BE2C (cell line): ENCODE data around the gene BNIP2.

ENCODE experiments used
- DNase-seq: peaks from one replicate; pipeline ENCODE4 v3.0.0-alpha.2; 2020
- H3K27me3 ChIP-seq: fragments of 250-450 bp; sonication (Bioruptor Pico); 2 replicates; pipeline ENCODE4 v1.5.1; 2020; ENCODE audit warnings: mild to moderate bottlenecking
- H3K36me3 ChIP-seq: fragments of 250-450 bp; sonication (Bioruptor Pico); 2 replicates; pipeline ENCODE4 v1.5.1; 2020; ENCODE audit warnings: mild to moderate bottlenecking
- H3K4me1 ChIP-seq: fragments of 250-450 bp; sonication (Bioruptor Pico); 2 replicates; pipeline ENCODE4 v1.5.1; 2020
- H3K4me3 ChIP-seq: 2 replicates; pipeline ENCODE4 v1.5.1; 2011; ENCODE audit warnings: low read depth, low read length
- H3K9me3 ChIP-seq: fragments of 250-450 bp; sonication (Bioruptor Pico); 2 replicates; pipeline ENCODE4 v1.5.1; 2020
- TF ChIP-seq, protein P1 (sequence below): IDR thresholded peaks from 2 replicates; pipeline ENCODE4 v1.5.1; 2012; ENCODE audit warnings: mild to moderate bottlenecking, low read depth, low read length

Gene BNIP2

DNA sequence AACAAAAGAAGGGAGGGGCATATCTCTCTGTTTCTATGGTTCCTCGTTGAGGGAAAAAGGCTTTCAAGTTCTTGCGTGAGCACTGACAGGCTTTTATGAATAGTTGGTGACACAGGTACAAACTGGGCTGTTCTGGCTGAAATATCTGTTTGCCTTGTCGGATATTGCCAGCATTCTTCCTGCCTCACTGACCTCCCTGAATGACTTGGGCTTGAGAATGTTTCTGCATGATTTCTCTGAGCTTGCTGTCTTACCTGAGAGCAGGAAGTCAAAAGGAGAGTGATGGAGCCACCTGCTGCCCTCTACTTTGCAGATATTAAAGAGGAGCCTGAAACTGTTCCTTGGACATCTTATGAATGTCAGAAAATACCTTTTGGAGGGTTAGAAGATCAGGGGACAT lies 72.7 kb downstream of the BNIP2 start:
- Histone ChIP-seq H3K9me3 (no peaks in the 10 kb centered on the region; the same call in 1 of the 2 replicates), H3K27me3 (peaks cover 25% of the 10 kb centered on the region), H3K4me1 (peaks cover 3% of the 10 kb centered on the region; the same call in 1 of the 2 replicates), H3K4me3 (no peak overlapping the region), H3K36me3 (no peaks in the 10 kb centered on the region)
- TF ChIP-seq, protein P1, sequence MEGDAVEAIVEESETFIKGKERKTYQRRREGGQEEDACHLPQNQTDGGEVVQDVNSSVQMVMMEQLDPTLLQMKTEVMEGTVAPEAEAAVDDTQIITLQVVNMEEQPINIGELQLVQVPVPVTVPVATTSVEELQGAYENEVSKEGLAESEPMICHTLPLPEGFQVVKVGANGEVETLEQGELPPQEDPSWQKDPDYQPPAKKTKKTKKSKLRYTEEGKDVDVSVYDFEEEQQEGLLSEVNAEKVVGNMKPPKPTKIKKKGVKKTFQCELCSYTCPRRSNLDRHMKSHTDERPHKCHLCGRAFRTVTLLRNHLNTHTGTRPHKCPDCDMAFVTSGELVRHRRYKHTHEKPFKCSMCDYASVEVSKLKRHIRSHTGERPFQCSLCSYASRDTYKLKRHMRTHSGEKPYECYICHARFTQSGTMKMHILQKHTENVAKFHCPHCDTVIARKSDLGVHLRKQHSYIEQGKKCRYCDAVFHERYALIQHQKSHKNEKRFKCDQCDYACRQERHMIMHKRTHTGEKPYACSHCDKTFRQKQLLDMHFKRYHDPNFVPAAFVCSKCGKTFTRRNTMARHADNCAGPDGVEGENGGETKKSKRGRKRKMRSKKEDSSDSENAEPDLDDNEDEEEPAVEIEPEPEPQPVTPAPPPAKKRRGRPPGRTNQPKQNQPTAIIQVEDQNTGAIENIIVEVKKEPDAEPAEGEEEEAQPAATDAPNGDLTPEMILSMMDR: no peak
- DNase-seq: no peak

- Histone ChIP-seq H3K4me1 (peaks cover 3% of the 10 kb centered on the region; the same call in 1 of the 2 replicates), H3K9me3 (no peaks in the 10 kb centered on the region; the same call in 1 of the 2 replicates), H3K36me3 (no peaks in the 10 kb centered on the region), H3K27me3 (peaks cover 25% of the 10 kb centered on the region), H3K4me3 (no peak overlapping the region)
- DNase-seq: no peak
- TF ChIP-seq, protein P1: no peak
Observed at GRCh38 chr15:59615661-59616060, 73.5 kb downstream of the BNIP2 start.

DNA sequence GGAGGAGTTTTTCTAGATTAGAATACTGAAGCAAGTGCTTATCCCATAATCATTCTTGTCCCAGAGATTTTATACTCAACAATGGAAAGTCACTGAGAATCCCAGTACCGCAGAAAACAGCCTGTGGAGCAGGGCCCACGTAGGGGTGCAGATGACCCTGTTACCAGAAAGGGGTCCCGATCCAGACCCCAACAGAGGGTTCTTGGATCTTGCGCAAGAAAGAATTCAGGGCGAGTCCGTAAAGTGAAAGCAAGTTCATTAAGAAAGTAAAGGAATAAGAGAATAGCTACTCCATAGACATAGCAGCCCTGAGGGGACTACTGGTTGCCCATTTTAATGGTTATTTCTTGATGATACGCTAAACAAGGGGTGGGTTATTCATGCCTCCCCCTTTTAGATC lies 75.0 kb downstream of the BNIP2 start:
- peaks cover 30% of the 10 kb centered on the region for H3K27me3 ChIP-seq

GRCh38 chr15:59611276-59612260 lies 77.6 kb downstream of the BNIP2 start, which contains the start of gene GCNT3:
TSS of gene GCNT3 (plus strand) at chr15:59611783. CDS start at chr15:59618239, 6,456 bp downstream.
- Histone ChIP-seq H3K27me3 (peaks cover 23% of the 10 kb centered on the region), H3K9me3 (no peaks in the 10 kb centered on the region; the same call in 1 of the 2 replicates), H3K36me3 (no peaks in the 10 kb centered on the region), H3K4me1 (peaks cover 3% of the 10 kb centered on the region; the same call in 1 of the 2 replicates), H3K4me3 (no peak within 1 kb of the TSS)
- TF ChIP-seq, protein P1: no peak
- DNase-seq: no peak

More for the DNA sequence above, 75.0 kb downstream of the BNIP2 start:
- H3K36me3 ChIP-seq: no peaks in the 10 kb centered on the region
- no peak overlapping the region for H3K4me3 ChIP-seq
- H3K9me3 ChIP-seq: no peaks in the 10 kb centered on the region; the same call in 1 of the 2 replicates
- H3K4me1 ChIP-seq: peaks cover 3% of the 10 kb centered on the region; the same call in 1 of the 2 replicates
- no peak for DNase-seq
- TF ChIP-seq, protein P1: no peak

DNA sequence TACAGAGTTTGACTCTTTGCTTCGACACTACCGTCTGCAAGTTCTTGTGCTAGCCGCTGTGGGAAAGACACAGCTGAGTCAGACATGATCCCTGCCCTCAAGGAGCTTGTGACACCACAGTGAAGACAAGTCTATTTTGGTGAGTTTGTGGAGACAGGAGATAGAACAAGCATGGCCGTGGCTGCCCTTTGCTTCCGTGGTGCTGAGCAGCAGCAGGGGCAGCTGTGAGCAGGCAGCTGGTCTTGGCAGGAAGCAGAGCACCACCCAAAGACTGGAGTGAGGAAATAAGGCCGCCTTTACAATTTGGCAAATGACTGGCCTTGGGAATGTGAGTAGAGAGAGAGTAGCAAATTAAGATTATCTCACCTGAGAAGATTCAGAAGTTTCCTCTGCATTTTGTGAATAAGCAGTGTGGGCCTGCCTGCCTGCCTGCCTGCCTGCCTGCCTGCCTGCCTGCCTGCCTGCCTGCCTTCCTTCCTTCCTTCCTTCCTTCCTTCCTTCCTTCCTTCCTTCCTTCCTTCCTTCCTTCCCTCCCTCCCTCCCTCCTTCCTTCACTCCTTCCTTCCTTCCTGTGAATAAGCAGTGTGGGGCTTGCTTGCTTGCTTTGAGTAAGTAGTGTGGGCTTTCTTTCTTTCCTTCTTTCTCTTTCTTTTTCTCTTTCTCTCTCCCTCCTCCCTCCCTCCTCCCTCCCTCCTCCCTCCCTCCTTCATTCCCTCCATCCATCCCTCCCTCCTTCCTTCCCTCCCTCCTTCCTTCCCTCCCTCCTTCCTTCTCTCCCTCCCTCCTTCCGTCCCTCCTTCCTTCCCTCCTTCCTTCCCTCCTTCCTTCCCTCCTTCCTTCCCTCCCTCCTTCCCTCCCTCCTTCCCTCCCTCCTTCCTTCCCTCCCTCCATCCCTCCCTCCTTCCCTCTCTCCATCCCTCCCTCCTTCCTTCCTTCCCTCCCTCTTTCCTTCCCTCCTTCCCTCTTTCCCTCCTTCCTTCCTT lies 79.1 kb downstream of the BNIP2 start:
- Histone ChIP-seq H3K4me3 (no peak overlapping the region), H3K9me3 (no peaks in the 10 kb centered on the region; the same call in 1 of the 2 replicates), H3K36me3 (no peaks in the 10 kb centered on the region), H3K27me3 (peaks cover 18% of the 10 kb centered on the region), H3K4me1 (peaks cover 2% of the 10 kb centered on the region; the same call in 1 of the 2 replicates)
- DNase-seq: no peak
- TF ChIP-seq, protein P1: no peak
